ENCODE results near the gene RPL32. TPM values are rescaled to one million over a fixed set of nuclear protein-coding genes. Genes with fewer than 3 reads are reported as not detected.

RPL32 gene
- total and polyA plus RNA-seq, 9 of the 15 experiments (the other 6 are each of a cell fraction or from before 2014, with no cell fraction given): 2,738 to 6,200 (median 4,286) TPM

DNA sequence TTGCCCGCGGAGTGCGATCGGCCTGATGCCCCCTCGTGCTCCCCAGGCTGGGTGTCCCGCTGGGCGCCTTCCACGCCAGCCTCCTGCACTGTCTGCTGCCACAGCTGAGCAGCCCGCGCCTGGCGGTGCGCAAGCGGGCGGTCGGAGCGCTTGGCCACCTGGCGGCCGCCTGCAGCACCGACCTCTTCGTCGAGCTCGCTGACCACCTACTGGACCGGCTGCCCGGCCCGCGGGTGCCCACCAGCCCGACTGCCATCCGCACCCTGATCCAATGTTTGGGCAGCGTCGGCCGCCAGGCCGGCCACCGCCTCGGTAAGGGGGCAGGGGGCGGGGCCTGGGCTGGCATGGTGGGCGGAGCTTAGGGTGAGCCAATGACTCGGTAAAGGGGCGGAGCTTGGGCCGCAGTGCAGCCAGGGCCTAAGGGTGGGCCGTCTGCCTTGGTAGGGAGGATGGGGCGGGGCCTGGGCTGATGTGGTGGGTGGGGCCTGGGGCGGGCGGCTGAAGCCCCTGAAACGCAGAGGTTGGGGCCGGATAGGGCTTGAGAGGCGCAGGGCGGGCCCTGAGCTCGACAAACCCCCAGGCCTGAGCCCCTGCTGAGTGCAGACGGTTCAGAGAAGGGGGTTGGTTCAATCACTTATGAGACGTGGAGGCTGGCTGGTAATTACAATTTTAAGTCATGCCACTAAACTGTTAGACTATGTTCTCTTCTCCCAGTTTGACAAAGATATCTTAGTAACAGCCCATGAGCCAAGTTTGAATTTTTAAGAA lies 31.2 kb downstream of the RPL32 start (continued):
- TF ChIP-seq, protein P1, sequence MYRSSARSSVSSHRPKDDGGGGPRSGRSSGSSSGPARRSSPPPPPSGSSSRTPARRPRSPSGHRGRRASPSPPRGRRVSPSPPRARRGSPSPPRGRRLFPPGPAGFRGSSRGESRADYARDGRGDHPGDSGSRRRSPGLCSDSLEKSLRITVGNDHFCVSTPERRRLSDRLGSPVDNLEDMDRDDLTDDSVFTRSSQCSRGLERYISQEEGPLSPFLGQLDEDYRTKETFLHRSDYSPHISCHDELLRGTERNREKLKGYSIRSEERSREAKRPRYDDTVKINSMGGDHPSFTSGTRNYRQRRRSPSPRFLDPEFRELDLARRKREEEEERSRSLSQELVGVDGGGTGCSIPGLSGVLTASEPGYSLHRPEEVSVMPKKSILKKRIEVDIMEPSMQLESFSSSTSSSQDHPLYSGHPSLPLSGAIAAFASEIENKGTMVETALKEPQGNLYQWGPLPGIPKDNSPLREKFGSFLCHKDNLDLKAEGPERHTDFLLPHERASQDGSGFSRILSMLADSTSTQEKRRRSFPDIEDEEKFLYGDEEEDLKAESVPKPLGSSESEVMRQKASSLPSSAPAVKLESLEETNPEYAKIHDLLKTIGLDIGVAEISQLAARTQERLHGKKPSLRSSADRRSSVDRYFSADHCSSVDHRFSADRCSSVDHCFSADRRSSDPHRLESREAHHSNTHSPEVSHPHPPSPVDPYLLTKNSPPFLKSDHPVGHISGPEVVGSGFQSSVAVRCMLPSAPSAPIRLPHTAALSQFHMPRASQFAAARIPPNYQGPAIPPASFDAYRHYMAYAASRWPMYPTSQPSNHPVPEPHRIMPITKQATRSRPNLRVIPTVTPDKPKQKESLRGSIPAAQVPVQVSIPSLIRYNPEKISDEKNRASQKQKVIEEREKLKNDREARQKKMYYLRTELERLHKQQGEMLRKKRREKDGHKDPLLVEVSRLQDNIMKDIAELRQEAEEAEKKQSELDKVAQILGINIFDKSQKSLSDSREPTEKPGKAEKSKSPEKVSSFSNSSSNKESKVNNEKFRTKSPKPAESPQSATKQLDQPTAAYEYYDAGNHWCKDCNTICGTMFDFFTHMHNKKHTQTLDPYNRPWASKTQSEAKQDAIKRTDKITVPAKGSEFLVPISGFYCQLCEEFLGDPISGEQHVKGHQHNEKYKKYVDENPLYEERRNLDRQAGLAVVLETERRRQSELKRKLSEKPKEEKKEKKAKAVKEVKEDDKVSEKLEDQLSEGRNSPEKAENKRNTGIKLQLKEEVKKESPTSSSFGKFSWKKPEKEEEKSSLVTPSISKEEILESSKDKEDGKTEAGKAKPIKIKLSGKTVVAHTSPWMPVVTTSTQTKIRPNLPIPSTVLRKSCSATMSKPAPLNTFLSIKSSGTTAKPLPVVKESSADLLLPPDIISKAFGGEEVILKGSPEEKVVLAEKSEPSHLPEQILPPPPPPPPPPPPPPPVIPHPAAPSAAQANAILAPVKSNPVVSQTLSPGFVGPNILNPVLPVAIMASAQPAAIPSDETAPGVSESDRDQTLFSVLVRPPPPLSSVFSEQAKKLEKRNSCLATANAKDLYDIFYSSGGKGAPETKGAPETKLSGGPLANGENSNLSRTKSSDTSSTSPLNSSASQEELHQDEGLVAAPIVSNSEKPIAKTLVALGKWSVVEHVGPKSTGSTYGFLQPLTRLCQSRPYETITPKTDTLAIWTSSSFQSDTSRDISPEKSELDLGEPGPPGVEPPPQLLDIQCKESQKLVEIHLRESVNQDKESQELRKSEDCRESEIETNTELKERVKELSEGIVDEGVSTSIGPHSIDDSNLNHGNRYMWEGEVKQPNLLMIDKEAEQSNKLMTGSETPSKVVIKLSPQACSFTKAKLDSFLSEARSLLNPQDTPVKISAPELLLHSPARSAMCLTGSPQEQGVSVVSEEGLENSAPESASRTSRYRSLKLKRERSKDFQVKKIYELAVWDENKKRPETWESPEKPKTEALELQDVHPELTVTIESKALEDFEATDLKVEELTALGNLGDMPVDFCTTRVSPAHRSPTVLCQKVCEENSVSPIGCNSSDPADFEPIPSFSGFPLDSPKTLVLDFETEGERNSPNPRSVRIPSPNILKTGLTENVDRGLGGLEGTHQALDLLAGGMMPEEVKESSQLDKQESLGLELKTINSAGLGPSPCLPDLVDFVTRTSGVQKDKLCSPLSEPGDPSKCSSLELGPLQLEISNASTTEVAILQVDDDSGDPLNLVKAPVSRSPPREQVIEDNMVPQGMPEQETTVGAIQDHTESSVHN (IDR thresholded peaks at IDR 0.05; ENCODE audit: borderline replicate concordance in 1 of 2, low read depth in 1 of 2): no peak
- TF ChIP-seq, protein P2, sequence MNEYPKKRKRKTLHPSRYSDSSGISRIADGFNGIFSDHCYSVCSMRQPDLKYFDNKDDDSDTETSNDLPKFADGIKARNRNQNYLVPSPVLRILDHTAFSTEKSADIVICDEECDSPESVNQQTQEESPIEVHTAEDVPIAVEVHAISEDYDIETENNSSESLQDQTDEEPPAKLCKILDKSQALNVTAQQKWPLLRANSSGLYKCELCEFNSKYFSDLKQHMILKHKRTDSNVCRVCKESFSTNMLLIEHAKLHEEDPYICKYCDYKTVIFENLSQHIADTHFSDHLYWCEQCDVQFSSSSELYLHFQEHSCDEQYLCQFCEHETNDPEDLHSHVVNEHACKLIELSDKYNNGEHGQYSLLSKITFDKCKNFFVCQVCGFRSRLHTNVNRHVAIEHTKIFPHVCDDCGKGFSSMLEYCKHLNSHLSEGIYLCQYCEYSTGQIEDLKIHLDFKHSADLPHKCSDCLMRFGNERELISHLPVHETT (CRISPR knock-in tag; conservative IDR thresholded peaks at IDR 0.05 in 1 of 2, IDR thresholded peaks at IDR 0.05 in 1 of 2): no peak
- 0 out of 2 replicates have a peak, but pooled peaks have one; percentile 37 for TF ChIP-seq SREBF1 (IDR thresholded peaks at IDR 0.05; ENCODE audit: borderline replicate concordance, low read depth, low read length)
- no peak for TF ChIP-seq GATAD2B (IDR thresholded peaks at IDR 0.05; ENCODE audit: borderline replicate concordance)
- TF ChIP-seq ZFPM2 (CRISPR knock-in tag; IDR thresholded peaks at IDR 0.05): no peak
- TF ChIP-seq ETS2 (tag; IDR thresholded peaks at IDR 0.05; ENCODE audit: borderline replicate concordance, poor library complexity, severe bottlenecking): no peak
- no peak for TF ChIP-seq BACH1 (tag; IDR thresholded peaks at IDR 0.05)
- TF ChIP-seq, protein P3, sequence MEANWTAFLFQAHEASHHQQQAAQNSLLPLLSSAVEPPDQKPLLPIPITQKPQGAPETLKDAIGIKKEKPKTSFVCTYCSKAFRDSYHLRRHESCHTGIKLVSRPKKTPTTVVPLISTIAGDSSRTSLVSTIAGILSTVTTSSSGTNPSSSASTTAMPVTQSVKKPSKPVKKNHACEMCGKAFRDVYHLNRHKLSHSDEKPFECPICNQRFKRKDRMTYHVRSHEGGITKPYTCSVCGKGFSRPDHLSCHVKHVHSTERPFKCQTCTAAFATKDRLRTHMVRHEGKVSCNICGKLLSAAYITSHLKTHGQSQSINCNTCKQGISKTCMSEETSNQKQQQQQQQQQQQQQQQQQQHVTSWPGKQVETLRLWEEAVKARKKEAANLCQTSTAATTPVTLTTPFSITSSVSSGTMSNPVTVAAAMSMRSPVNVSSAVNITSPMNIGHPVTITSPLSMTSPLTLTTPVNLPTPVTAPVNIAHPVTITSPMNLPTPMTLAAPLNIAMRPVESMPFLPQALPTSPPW (CRISPR knock-in tag; IDR thresholded peaks at IDR 0.05): peak; percentile 54; the same call in 1 of the 2 replicates
- TF ChIP-seq TOE1 (IDR thresholded peaks at IDR 0.05; ENCODE audit: borderline replicate concordance): no peak; the same call in 1 of the 2 replicates
- TF ChIP-seq TOE1 (CRISPR knock-in tag; IDR thresholded peaks at IDR 0.05; ENCODE audit: borderline replicate concordance, low read depth): 0 out of 2 replicates have a peak, but pooled peaks have one; percentile 26
- TF ChIP-seq, protein P4, sequence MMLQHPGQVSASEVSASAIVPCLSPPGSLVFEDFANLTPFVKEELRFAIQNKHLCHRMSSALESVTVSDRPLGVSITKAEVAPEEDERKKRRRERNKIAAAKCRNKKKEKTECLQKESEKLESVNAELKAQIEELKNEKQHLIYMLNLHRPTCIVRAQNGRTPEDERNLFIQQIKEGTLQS (IDR thresholded peaks at IDR 0.05): no peak; the same call in 1 of the 2 replicates
- TF ChIP-seq, protein P4 (CRISPR knock-in tag; conservative IDR thresholded peaks at IDR 0.05): 0 out of 2 replicates have a peak, but pooled peaks have one; percentile 32
- no peak for TF ChIP-seq ZNF174 (CRISPR knock-in tag; IDR thresholded peaks at IDR 0.05)
